ENCODE results near the gene CLC.

Gene CLC

DNA sequence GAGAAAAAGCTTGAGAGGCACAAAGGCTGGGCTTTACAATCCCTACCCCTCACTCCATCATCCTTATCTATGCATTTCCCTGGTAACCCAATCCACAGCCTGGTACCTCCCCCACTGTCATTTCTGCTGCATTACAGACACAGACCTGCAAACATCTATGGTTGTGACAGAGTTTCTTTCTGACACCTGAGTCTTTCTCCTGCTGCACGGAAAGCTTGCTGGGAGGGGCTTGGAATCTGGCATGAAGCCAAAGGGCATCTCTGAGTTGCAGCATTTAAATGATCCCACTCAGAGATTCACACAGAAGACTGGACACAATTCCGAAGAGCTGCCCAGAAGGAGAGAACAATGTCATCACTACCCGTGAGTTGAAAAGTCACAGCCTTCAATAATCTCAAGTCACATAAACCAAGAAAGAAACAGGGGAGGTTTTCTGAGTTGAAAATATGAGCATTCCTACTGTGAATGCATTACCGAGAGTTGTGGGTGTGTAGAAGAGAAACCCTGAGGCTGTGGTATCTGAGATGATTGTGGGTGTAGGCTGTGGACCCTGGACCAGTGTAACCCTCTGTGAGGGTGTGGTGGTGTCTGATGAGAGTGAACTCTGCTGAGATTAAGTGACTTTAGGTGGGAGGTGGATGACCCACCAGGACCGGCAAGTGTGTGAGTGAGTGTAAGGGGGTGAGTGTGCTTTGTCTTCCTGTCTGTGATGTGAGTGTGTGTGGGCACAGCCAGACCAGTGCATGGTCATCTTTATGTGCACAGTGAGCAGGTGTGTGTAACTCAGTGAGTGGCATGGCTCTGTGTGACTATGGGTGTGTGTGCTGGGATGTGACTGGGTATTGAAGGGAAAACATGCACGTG, 33.4 kb downstream of the CLC start, which contains the start of gene LGALS14:
Gene LGALS14, plus strand, starts transcription at position 301 of the 864 bp plus-strand sequence. Its CDS starts 48 bp downstream, at position 349.
- no peak within 1 kb of the TSS for H3K27ac ChIP-seq
- DNase-seq (ENCODE audit: low spot score), result no peak
- POLR2A ChIA-PET (ENCODE audit: low non-redundant PET), result no interaction called here
- CTCF ChIA-PET, result no interaction called here
- TF ChIP-seq, protein P1, sequence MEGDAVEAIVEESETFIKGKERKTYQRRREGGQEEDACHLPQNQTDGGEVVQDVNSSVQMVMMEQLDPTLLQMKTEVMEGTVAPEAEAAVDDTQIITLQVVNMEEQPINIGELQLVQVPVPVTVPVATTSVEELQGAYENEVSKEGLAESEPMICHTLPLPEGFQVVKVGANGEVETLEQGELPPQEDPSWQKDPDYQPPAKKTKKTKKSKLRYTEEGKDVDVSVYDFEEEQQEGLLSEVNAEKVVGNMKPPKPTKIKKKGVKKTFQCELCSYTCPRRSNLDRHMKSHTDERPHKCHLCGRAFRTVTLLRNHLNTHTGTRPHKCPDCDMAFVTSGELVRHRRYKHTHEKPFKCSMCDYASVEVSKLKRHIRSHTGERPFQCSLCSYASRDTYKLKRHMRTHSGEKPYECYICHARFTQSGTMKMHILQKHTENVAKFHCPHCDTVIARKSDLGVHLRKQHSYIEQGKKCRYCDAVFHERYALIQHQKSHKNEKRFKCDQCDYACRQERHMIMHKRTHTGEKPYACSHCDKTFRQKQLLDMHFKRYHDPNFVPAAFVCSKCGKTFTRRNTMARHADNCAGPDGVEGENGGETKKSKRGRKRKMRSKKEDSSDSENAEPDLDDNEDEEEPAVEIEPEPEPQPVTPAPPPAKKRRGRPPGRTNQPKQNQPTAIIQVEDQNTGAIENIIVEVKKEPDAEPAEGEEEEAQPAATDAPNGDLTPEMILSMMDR (conservative IDR thresholded peaks at IDR 0.05; ENCODE audit: low read depth), result no peak

DNA sequence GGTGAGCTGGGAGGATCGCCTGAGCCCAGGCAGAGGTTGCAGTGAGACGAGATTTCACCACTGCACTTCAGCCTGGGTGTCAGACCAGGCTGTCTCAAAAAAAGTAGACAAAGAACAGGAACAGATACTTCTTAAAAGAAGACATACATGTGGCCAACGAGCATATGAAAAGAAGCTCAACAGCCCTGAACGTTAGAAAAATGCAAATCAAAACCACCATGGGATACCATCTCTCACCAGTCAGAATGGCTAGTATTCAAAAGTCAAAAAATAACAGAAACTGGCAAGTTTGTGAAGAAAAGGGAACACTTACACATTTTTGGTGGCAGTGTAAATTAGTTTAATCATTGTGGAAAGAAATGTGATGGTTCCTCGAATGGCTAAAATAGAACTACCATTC, 36.5 kb downstream of the CLC start:
- POLR2A ChIA-PET (ENCODE audit: low non-redundant PET), result no interaction called here
- no peak overlapping the region for H3K27ac ChIP-seq
- TF ChIP-seq, protein P1 (conservative IDR thresholded peaks at IDR 0.05; ENCODE audit: low read depth), result no peak
- no peak for DNase-seq (ENCODE audit: low spot score)
- CTCF ChIA-PET, result interaction anchor here (0.6 to 1.3 kb wide), 3 partner anchors 140 to 211 kb away, joined by 3 to 4 read pairs (median 3); no protein-coding TSS in a partner anchor

DNA sequence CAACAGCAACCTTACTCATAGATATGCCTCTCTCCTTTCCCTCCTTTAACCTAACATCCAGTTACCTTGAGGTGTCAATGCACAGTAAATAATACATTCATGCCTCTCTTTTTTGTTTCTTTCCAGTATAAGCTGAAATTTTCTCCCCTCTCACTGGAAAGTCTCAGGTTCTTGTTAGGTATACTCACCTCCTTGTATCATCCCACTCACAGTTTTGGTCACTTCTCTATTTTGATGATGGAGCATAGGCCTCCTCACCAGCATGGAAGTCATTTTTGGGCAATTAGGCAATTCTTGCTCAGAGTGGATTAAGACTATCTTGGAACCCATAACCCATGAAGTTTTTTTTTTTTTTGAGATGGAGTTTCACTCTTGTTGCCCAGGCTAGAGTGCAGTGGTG, 39.3 kb downstream of the CLC start:
- ChIA-PET POLR2A (ENCODE audit: low non-redundant PET) (interaction anchor here (0.7 kb wide), 1 partner anchor 1236 kb away, joined by 3 read pairs; no protein-coding TSS in a partner anchor), CTCF (no interaction called here)
- DNase-seq (ENCODE audit: low spot score), result no peak

DNA sequence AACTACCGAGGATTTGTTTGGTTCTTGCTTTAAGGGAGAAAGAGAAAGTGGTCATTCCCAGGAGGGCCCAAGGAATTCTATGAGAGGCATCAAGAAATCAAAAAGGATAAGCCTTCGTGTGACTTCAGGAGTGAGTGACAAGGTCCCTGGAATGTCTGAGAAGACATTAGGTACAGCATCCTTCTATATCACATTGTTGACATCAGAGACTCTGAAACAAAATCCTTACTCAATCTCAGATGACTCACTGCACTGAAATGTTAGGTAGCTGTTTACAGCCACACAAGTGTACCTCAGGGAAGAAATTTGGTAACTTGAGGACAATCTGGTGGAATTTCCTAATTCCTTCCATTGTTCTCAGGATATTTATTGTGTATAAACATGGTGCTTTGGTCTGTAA, 41.4 kb downstream of the CLC start:
- CTCF ChIA-PET, result no interaction called here
- TF ChIP-seq, protein P1 (conservative IDR thresholded peaks at IDR 0.05; ENCODE audit: low read depth), result no peak
- no peak overlapping the region for H3K27ac ChIP-seq
- DNase-seq (ENCODE audit: low spot score), result no peak
- POLR2A ChIA-PET (ENCODE audit: low non-redundant PET), result no interaction called here

More for the DNA sequence above, 39.3 kb downstream of the CLC start:
- TF ChIP-seq, protein P1 (conservative IDR thresholded peaks at IDR 0.05; ENCODE audit: low read depth), result no peak
- H3K27ac ChIP-seq, result no peak overlapping the region

DNA sequence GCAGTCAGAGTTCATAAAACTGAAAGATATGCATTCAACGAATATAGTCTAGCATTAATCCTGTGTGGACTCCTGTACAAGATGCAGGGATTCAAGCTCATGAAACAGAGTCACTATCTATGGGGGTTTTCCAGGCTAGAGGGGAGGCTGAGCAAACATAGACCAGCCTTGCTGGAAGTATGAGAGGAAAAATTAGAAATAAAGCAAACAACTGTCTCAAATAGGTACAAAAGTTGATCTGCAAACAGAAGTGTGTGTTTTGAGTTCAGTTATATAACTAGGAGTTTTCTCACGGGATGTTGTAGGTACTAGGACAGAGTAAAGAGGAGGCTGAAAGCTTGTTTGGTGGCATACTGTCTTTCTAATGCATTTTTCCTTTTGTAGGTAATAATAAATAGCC, 42.1 kb downstream of the CLC start:
- TF ChIP-seq, protein P1 (conservative IDR thresholded peaks at IDR 0.05; ENCODE audit: low read depth), result no peak
- ChIA-PET CTCF (no interaction called here), POLR2A (ENCODE audit: low non-redundant PET) (no interaction called here)
- DNase-seq (ENCODE audit: low spot score), result no peak
- no peak overlapping the region for H3K27ac ChIP-seq

DNA sequence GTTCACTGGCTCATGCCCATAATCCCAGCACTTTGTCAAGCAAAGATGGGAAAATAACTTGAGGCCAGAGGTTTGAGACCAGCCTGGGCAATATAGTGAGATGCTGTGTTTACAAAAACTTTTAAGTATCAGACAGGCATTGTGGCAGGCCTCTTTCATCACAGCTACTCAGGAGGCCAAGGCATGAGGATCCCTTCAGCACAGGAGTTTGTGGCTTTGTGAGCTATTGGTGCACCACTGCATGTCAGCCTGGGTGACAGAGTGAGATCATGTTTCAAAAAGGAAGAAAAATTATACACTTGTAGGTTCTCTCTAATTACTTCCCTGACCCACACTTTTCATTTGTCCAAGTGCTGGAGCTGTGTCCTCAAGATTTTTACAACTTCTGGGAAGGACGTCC, 45.0 kb downstream of the CLC start:
- ChIA-PET POLR2A (ENCODE audit: low non-redundant PET) (no interaction called here), CTCF (no interaction called here)
- no peak for DNase-seq (ENCODE audit: low spot score)
- TF ChIP-seq, protein P1 (conservative IDR thresholded peaks at IDR 0.05; ENCODE audit: low read depth), result no peak
- no peak overlapping the region for H3K27ac ChIP-seq

Measured in RWPE1 (cell line).